ENCODE measurements around the gene UTP18. TPM values are rescaled to one million over a fixed set of nuclear protein-coding genes. Genes with fewer than 3 reads are reported as not detected.
"Not testable (repeated sequence)": the region's sequence is repeated elsewhere in the genome, so short reads cannot be mapped to it uniquely, and the experiment has no call there.

UTP18 gene
- total RNA-seq, 2 donors from 2014 or later, result 18.9 to 22.1 TPM

- WGBS, 2 donors, result 11 to 13% methylated on average over 3 of the region's 3 CpGs
- intact Hi-C loops (cut with DNase I), result no loop called here
- H3K27me3 ChIP-seq, result no peaks in the 10 kb centered on the region
- peaks cover 7% of the 10 kb centered on the region for H3K4me1 ChIP-seq
- DNase-seq (no peak), ATAC-seq (no peak)
- peak in 4 of 7 experiments; percentile 26 to 49 (median 41) for TF ChIP-seq CTCF (IDR thresholded peaks at IDR 0.05)
- no peak for TF ChIP-seq POLR2A (IDR thresholded peaks at IDR 0.05)
- H3K4me3 ChIP-seq, result no peak overlapping the region
- H3K27ac ChIP-seq, result no peak overlapping the region
- no peaks in the 10 kb centered on the region for H3K9me3 ChIP-seq
- no peaks in the 10 kb centered on the region for H3K36me3 ChIP-seq (replicated peaks in 1 of 2; ENCODE audit: insufficient read depth in 1 of 2, low read depth in 2 of 2)
Measured at GRCh38 chr17:51322390-51323029, 62.2 kb downstream of the UTP18 start.

GRCh38 chr17:51325471-51325870 is 65.1 kb downstream of the UTP18 start:
- 46 to 64% methylated on average over 7 of the region's 7 CpGs for WGBS, 2 donors
- Histone ChIP-seq H3K4me3 (no peak overlapping the region), H3K27ac (no peak overlapping the region), H3K9me3 (no peaks in the 10 kb centered on the region), H3K27me3 (no peaks in the 10 kb centered on the region), H3K4me1 (peaks cover 7% of the 10 kb centered on the region), H3K36me3 (replicated peaks in 1 of 2; ENCODE audit: insufficient read depth in 1 of 2, low read depth in 2 of 2) (no peaks in the 10 kb centered on the region)
- DNase-seq (peak in 1 of 4 donors; percentile 29), ATAC-seq (no peak)
- TF ChIP-seq CTCF (IDR thresholded peaks at IDR 0.05), result no peak
- TF ChIP-seq POLR2A (IDR thresholded peaks at IDR 0.05), result no peak
- intact Hi-C loops (cut with DNase I), result no loop called here

GRCh38 chr17:51330861-51331503 is 70.6 kb downstream of the UTP18 start:
- not testable (repeated sequence) for H3K27ac ChIP-seq
- intact Hi-C loops (cut with DNase I), result loop anchor here (10.0 kb wide), 1 partner anchor 64 kb away; no protein-coding TSS in a partner anchor

GRCh38 chr17:51335006-51335590 is 74.8 kb downstream of the UTP18 start:
- Histone ChIP-seq H3K27ac (no peak overlapping the region), H3K4me3 (no peak overlapping the region), H3K9me3 (no peaks in the 10 kb centered on the region), H3K27me3 (no peaks in the 10 kb centered on the region), H3K36me3 (replicated peaks in 1 of 2; ENCODE audit: insufficient read depth in 1 of 2, low read depth in 2 of 2) (no peaks in the 10 kb centered on the region), H3K4me1 (no peaks in the 10 kb centered on the region)
- DNase-seq (no peak), ATAC-seq (no peak)
- TF ChIP-seq POLR2A (IDR thresholded peaks at IDR 0.05), result no peak
- TF ChIP-seq CTCF (IDR thresholded peaks at IDR 0.05), result no peak
- WGBS, 2 donors, result 81 to 84% methylated on average over 3 of the region's 3 CpGs
- intact Hi-C loops (cut with DNase I), result loop anchor here (10.0 kb wide), 1 partner anchor 60 kb away; no protein-coding TSS in a partner anchor

More at GRCh38 chr17:51330861-51331503, 70.6 kb downstream of the UTP18 start:
- WGBS, 2 donors, result 42 to 55% methylated on average over 7 of the region's 7 CpGs
- not testable (repeated sequence) for H3K36me3 ChIP-seq (replicated peaks in 1 of 2; ENCODE audit: insufficient read depth in 1 of 2, low read depth in 2 of 2); DNase-seq; H3K4me1 ChIP-seq; H3K27me3 ChIP-seq; ATAC-seq; H3K4me3 ChIP-seq; H3K9me3 ChIP-seq
